Left ventricle myocardium superior (tissue), 1 donor: ENCODE data around the gene ARL6IP4. TPM values are rescaled to one million over a fixed set of nuclear protein-coding genes. Genes with fewer than 3 reads are reported as not detected.

Source experiments
- ATAC-seq: fragments of 200-7000 bp; cut with Tn5 transposase; one replicate; pipeline ENCODE4 v1.9.1; 2020; ENCODE audit warnings: mild to moderate bottlenecking, moderate library complexity
- DNase-seq: peaks from one replicate; pipeline ENCODE4 v3.0.0-alpha.2; 2020
- intact Hi-C: fragments of 100-400 bp; cut with micrococcal nuclease; formaldehyde crosslinking; loops from one replicate; pipeline ENCODE4 v1.11.0; 2022
- total RNA-seq: library from RNA; stranded (reverse); fragmentation: NEBNext Ultra II Directional; extraction: Animal tissue kit (Norgen Biotek cat#: 25700); gene quantifications from one replicate; pipeline ENCODE4 v1.2.1, GENCODE V29; 2021
- donor health status: DM: no; HTN: yes; CAD: no; lungs with severe emphysema.

ARL6IP4 gene
- total RNA-seq, 1 donor from 2014 or later: 181 TPM

DNA sequence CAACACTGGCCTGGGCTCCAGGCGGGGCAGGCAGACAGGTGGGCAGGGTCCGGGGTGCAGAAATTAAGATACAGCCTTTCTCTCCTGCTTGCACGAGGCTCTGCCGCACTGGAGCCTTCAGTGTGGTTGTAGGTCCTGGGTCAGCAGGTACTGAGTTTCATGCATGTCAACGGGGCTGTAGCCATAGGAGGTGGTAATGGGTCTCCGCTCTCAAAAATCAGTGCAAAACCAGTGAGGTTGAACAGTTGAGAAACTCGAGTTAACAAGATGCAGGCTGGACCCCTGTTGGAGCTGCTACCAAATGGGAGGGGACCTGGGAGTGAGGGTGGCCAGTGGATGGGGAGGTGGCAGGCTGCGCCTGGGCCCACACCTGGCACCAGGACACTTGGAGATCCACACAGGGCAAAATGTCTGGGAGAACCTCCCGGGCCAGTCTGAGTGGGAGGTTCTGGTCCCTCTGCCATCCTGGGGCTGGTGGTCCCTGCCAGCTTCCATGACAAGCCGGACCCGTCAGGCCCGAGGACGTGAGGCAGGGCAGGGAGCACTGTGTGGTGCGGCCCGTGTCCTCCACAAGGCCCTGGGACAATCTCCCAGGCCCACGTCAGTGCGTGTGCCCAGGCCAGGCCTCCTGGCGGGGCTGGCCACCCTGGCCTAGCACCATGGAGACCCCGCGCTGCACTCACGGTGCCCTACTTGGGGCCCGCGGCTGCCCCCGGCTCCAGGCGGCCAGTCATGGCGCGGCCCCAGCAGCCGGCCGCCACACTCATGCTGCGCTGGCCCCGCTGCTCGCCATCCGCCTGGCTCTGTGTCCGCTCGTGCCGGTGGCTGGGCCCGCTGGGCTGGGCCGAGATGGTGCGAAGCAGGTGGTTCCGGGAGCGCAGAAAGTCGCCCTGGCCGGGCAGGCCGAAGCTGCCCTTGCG is 5.1 kb downstream of the ARL6IP4 start:
- intact Hi-C loops: no loop called here
- DNase-seq (no peak), ATAC-seq (no peak)

DNA sequence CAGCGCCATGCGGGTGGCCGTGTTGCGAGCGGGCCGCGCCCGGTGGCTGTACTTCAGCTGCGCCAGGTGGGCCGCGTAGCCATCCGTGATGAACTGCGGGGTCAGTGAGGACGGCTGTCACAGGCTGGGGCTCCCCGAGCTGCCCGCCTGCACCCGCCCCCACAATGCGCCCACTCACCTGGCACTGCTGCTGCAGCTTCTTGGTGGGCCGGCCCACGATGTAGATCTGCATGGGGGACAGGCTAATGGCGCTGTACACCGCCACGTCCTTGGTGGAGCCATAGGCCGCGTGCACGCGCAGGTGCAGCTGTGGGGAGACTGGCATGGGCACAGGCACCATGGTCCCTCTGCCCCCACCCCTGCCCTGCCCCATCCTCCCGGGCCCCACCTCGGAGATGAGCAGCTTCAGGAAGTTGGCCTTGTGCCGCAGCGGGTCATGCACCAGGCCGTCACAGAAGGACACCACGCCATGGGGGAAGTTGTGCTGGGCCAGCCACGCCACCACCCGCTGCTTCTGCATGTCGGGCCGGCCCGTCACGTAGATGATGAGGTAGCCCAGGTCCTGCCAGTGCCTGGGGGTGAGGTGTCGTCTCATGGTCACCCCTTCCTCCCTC is 5.9 kb downstream of the ARL6IP4 start:
- no peak for ATAC-seq
- DNase-seq: no peak
- intact Hi-C loops: no loop called here

- ATAC-seq (no peak), DNase-seq (no peak)
- intact Hi-C loops: no loop called here
Measured at GRCh38 chr12:122987086-122987951, 6.8 kb downstream of the ARL6IP4 start.

GRCh38 chr12:122988036-122988435 is 7.6 kb downstream of the ARL6IP4 start:
- intact Hi-C loops: no loop called here
- ATAC-seq: no peak
- no peak for DNase-seq

DNA sequence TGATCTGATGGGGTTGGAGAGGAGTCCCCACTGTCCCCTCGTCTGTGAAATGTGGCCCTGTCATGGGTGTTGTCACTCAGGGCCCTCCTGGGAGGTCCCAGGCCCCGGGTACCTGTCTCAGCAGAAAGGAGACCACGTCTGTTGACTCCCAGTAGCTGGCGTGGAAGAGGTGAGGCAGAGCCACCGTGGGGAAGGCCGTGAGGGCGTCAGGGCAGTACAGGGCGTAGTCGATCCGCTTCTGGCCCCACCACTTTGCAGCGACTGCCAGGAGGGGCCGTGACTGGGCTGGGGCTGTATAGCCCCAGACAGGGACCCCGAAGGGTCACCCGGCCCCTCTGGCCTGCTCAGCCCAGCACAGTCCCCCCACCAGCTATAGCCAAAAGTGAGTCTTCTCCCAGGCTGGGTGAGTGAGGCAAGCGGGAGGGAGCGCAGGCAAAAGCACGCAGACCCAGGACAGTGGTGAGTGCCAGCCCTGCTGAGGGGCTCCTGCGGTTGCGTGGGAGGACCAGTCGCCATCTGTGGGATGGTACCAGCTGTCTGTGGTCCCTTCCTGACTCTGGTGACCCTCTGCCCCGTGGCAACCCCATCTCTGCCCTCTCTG is 8.2 kb downstream of the ARL6IP4 start:
- DNase-seq (no peak), ATAC-seq (no peak)
- intact Hi-C loops: no loop called here

GRCh38 chr12:122989225-122989839 is 8.9 kb downstream of the ARL6IP4 start:
- DNase-seq: no peak
- intact Hi-C loops: no loop called here
- ATAC-seq: no peak

- ATAC-seq (no peak), DNase-seq (no peak)
- intact Hi-C loops: no loop called here
Measured at GRCh38 chr12:122989874-122990419, 9.5 kb downstream of the ARL6IP4 start.

- DNase-seq (no peak), ATAC-seq (no peak)
- intact Hi-C loops: no loop called here
Measured at GRCh38 chr12:122990561-122990960, 10.1 kb downstream of the ARL6IP4 start.

DNA sequence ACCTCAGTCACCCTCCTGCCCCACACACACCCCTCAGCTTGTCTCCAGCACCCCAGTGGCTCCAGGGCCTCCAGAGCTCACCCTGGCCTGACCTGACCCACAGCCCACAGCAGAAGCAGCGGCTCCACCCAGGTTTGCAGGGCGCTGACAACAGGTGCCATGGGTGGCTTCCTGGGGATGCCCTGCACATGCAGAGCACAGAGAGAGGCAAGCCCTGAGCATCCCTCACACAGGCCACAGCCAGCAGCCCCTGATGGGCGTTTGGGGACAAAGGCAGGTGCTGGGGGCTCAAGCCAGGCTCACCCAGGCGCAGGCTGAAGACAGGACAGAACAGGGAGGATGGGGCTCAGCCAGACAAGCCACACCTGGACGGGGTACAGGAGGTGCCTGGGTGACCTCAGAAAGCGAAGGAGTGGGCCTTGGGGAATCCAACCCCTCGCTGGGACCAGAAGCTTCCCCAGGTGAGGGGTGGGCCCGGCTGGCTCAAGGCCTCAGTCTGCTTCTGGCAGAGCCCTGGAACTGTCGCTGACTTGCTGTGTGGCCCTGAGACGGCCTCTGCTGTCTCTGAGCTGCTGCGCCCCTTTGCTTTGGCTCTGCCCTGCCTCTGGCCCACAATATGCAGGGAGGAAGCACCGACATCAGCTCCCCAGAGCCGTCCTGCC is 10.6 kb downstream of the ARL6IP4 start:
- ATAC-seq (no peak), DNase-seq (peak; percentile 6)
- intact Hi-C loops: no loop called here

DNA sequence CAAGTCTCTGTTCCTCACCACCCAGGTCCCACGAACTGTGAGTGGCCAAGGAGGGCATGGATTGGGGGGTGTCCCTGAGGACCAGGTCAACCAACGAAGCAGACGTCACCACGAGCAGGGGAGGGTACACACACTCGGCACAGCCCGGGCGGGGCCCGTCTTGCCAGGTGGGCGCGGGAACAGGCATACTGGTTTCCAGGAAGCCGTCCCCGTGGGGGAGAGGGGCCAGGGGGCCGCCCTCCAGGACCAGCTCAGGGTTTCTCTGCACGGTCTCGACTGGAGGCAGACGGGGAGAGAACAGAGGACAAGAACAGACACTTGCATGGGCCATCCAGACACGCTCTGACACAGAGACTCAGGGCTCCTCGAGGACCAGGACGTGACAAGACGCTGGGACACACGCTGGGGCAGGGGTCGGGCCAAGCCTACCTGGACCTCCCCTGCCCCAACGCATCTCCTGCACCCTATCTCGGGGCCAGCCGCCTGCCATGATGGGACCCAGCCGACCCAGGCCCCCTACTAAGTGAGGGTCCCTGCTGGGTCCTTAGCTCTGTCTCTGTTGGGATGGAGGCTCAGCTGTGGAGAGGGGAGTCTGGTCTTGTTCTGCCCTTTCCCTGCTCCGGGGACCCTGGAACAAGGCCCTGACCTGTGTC is 11.3 kb downstream of the ARL6IP4 start:
- DNase-seq (peak; percentile 27), ATAC-seq (no peak)
- intact Hi-C loops: no loop called here

GRCh38 chr12:122992386-122992785 is 11.9 kb downstream of the ARL6IP4 start:
- ATAC-seq (no peak), DNase-seq (peak; percentile 18)

GRCh38 chr12:122994140-122994675 is 13.7 kb downstream of the ARL6IP4 start:
- no peak for ATAC-seq
- DNase-seq: peak; percentile 15
- intact Hi-C loops: no loop called here

More at GRCh38 chr12:122992386-122992785, 11.9 kb downstream of the ARL6IP4 start:
- intact Hi-C loops: no loop called here

DNA sequence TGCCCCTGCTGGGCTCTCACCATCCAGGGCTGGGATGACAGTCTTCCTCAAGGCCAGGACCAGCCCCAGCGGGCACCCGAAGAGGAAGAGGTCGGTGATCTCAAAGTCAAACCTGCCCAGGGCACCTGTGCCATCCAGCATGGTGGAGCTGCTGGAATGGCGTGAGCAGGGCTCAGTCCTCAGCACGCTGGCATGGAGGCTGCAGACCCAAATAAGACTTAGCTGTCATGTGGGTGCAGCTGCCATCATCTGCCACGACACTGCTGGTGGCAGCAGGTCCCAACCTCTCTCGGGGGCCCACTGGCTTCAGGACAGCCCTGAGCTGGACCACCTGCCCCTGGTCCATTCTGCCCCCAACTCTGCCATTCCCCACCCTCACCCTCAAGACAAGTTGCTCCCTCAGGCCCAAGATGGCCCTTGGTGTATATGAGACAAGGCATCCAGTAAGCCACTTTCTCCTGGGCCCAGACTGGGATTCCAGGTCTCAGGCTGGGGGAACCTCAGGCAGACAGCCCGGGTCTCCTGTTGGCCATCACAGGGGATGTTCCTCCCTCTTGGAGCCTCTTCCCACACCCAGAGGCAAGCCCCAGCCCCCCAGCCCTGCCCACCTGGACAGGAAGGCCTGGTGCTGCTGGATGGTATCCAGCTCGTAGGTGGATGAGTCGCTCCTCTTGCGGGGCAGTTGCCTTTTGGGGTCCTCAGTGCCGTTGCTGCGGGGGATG is 14.5 kb downstream of the ARL6IP4 start:
- peak; percentile 23 for DNase-seq
- intact Hi-C loops: no loop called here
- no peak for ATAC-seq

DNA sequence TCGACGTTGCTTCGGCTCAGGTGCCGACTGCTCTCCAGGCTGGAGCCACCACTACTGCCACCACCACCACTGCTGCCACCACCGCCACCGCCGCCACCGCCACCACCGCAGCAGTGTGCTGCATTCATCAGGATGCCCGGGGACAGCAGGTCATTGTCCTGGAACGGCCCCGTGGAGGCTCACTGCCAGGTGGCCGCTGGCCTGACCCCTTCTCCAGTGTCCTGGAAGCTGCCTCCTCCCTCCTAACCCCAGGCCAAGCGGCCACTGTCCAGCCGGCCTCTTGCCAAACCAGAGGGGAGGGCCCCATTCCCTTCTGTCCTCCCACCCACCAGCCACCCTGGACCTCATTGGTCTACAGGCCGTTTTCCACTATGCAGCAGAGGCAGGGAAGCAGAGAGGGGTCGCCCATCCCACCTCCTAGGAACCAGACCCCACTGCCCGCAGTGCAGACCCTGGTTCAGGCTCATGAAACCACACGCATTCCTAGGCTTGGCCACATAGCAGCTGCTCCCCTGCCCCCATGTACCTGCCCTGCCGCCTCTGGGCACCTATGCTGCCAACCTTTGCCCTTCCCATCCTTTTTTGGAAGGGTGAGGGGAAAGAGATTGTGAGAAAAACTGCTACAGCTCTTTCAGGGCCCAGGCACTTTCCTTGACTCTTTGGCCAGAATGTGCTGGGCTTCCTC is 15.2 kb downstream of the ARL6IP4 start:
- intact Hi-C loops: no loop called here
- DNase-seq: peak; percentile 75
- peak; percentile 63 for ATAC-seq

- ATAC-seq (no peak), DNase-seq (no peak)
- intact Hi-C loops: no loop called here
Measured at GRCh38 chr12:122996188-122996601, 15.7 kb downstream of the ARL6IP4 start.
